ENCODE measurements around the gene LDHAL6B. TPM values are rescaled to one million over a fixed set of nuclear protein-coding genes. Genes with fewer than 3 reads are reported as not detected.

Gene LDHAL6B
- total RNA-seq, 1 donor from 2014 or later = not detected

- DNase-seq (ENCODE audit: low read depth) = no peak
- no peak overlapping the region for H3K27ac Mint-ChIP-seq (ENCODE audit: unreplicated experiment)
- H2AFZ ChIP-seq (ENCODE audit: low read depth, low read length) = no peak overlapping the region
- TF ChIP-seq EZH2 (IDR thresholded peaks at IDR 0.05; ENCODE audit: insufficient read depth, low read length) = no peak
- no peak for TF ChIP-seq CTCF (IDR thresholded peaks at IDR 0.05; ENCODE audit: insufficient read depth, low read depth, low read length)
- no peak overlapping the region for H3K4me2 ChIP-seq (ENCODE audit: low read length)
- H3K9me3 Mint-ChIP-seq (ENCODE audit: unreplicated experiment) = no peaks in the 10 kb centered on the region
- peaks cover 10% of the 10 kb centered on the region for H3K36me3 Mint-ChIP-seq (ENCODE audit: low read depth, unreplicated experiment)
- no peak for FAIRE-seq
- H3K9me3 ChIP-seq (ENCODE audit: insufficient read depth, low read depth, low read length) = no peaks in the 10 kb centered on the region
- H3K4me1 ChIP-seq (ENCODE audit: insufficient read depth, low read length) = no peaks in the 10 kb centered on the region
- peaks cover 23% of the 10 kb centered on the region for H4K20me1 ChIP-seq (ENCODE audit: insufficient read depth, low read length)
- no peak overlapping the region for H3K4me3 ChIP-seq (ENCODE audit: insufficient read depth, low read depth, low read length)
- H3K9ac ChIP-seq (ENCODE audit: low read length) = no peak overlapping the region
- H3K4me3 Mint-ChIP-seq (ENCODE audit: unreplicated experiment) = no peak overlapping the region
- H3K4me1 Mint-ChIP-seq (ENCODE audit: low read depth, unreplicated experiment) = peaks cover 3% of the 10 kb centered on the region
- H3K27ac ChIP-seq (ENCODE audit: low read depth, low read length) = no peak overlapping the region
- H3K27me3 Mint-ChIP-seq (ENCODE audit: low read depth, unreplicated experiment) = no peaks in the 10 kb centered on the region
- peaks cover 12% of the 10 kb centered on the region for H3K36me3 ChIP-seq (ENCODE audit: insufficient read depth, low read length)
- H3K79me2 ChIP-seq (ENCODE audit: insufficient read depth, low read length) = peaks cover 4% of the 10 kb centered on the region
- no peaks in the 10 kb centered on the region for H3K27me3 ChIP-seq (ENCODE audit: insufficient read depth, low read length)
These were observed 43.2 kb downstream of the LDHAL6B start for GRCh38 chr15:59249816-59250215.

DNA sequence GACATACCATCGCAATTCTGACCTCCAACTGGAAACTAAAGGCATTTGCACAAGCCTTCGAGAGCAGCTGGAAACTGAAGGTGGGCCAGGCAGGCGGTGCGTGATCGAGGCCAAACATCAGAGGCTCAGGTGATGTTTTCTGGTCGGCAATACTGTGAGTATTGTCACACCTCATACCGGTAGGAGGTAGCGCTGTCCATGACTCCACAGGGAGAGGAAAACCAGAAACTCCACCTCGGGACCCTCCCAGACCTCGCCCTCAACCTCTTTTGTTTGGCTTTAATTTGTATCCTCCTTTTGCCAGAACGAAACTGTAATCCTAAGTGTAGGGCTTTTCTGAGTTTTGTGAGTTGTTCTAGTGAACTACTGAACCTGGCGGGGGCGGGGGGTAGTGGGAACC, 43.6 kb downstream of the LDHAL6B start:
- Mint-ChIP-seq H3K9me3 (ENCODE audit: unreplicated experiment) (no peaks in the 10 kb centered on the region), H3K4me3 (ENCODE audit: unreplicated experiment) (no peak overlapping the region), H3K36me3 (ENCODE audit: low read depth, unreplicated experiment) (peaks cover 9% of the 10 kb centered on the region), H3K27ac (ENCODE audit: unreplicated experiment) (no peak overlapping the region), H3K4me1 (ENCODE audit: low read depth, unreplicated experiment) (peaks cover 3% of the 10 kb centered on the region), H3K27me3 (ENCODE audit: low read depth, unreplicated experiment) (no peaks in the 10 kb centered on the region)
- H3K27me3 ChIP-seq (ENCODE audit: insufficient read depth, low read length) = no peaks in the 10 kb centered on the region
- H3K4me1 ChIP-seq (ENCODE audit: insufficient read depth, low read length) = no peaks in the 10 kb centered on the region
- no peak overlapping the region for H3K27ac ChIP-seq (ENCODE audit: low read depth, low read length)
- no peak overlapping the region for H2AFZ ChIP-seq (ENCODE audit: low read depth, low read length)
- peaks cover 20% of the 10 kb centered on the region for H4K20me1 ChIP-seq (ENCODE audit: insufficient read depth, low read length)
- H3K79me2 ChIP-seq (ENCODE audit: insufficient read depth, low read length) = peaks cover 4% of the 10 kb centered on the region
- H3K36me3 ChIP-seq (ENCODE audit: insufficient read depth, low read length) = peaks cover 15% of the 10 kb centered on the region
- FAIRE-seq (no peak), DNase-seq (ENCODE audit: low read depth) (no peak)
- TF ChIP-seq CTCF (IDR thresholded peaks at IDR 0.05; ENCODE audit: insufficient read depth, low read depth, low read length) (no peak), EZH2 (IDR thresholded peaks at IDR 0.05; ENCODE audit: insufficient read depth, low read length) (no peak)
- H3K4me2 ChIP-seq (ENCODE audit: low read length) = no peak overlapping the region
- H3K4me3 ChIP-seq (ENCODE audit: insufficient read depth, low read depth, low read length) = no peak overlapping the region
- no peak overlapping the region for H3K9ac ChIP-seq (ENCODE audit: low read length)
- H3K9me3 ChIP-seq (ENCODE audit: insufficient read depth, low read depth, low read length) = no peaks in the 10 kb centered on the region

DNA sequence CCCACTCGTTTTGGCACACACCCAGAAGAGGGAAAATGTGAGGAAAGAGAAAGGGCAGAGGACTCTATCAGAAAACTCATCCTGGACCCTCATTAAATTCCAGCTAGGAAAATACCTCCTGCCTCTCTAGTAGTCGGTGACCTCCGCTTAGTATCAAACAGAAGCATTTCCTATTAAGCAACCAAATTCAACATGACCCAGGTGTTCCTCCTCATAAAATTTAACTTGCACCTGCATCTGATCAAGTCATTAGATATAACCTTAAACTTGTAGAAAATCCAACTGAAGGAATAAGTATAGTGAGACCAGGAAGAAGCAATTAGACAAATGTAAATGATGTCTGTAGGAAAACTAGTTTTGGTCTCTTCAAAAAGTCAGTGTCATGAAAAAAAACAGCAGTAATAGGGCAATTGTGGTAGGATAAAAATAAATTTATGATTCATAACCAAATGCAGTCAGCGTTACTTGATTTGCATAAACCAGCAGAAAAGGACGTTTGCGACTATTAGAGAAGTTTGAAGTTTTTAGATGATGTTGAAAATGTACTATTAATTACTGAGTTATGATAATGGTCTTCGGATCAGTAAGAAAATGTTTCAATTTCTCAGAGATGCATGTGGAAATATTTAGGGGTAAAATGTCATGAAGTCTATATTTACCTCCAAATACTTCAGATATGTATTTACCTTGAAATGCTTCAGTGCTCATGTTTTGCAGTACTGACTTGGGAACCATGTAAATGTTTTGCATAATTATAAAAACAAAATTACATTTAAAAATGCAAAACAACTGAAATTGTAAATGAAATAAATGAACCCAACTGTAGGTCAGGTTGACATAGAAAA, 44.6 kb downstream of the LDHAL6B start:
- peaks cover 9% of the 10 kb centered on the region for H3K36me3 Mint-ChIP-seq (ENCODE audit: low read depth, unreplicated experiment)
- peaks cover 3% of the 10 kb centered on the region for H3K4me1 Mint-ChIP-seq (ENCODE audit: low read depth, unreplicated experiment)
- no peak overlapping the region for H3K4me3 ChIP-seq (ENCODE audit: insufficient read depth, low read depth, low read length)
- H3K9me3 Mint-ChIP-seq (ENCODE audit: unreplicated experiment) = no peaks in the 10 kb centered on the region
- no peaks in the 10 kb centered on the region for H3K9me3 ChIP-seq (ENCODE audit: insufficient read depth, low read depth, low read length)
- H3K27ac Mint-ChIP-seq (ENCODE audit: unreplicated experiment) = no peak overlapping the region
- no peaks in the 10 kb centered on the region for H3K4me1 ChIP-seq (ENCODE audit: insufficient read depth, low read length)
- FAIRE-seq (no peak), DNase-seq (ENCODE audit: low read depth) (no peak)
- H3K27ac ChIP-seq (ENCODE audit: low read depth, low read length) = no peak overlapping the region
- H3K36me3 ChIP-seq (ENCODE audit: insufficient read depth, low read length) = peaks cover 23% of the 10 kb centered on the region
- no peak overlapping the region for H3K4me2 ChIP-seq (ENCODE audit: low read length)
- H3K27me3 ChIP-seq (ENCODE audit: insufficient read depth, low read length) = no peaks in the 10 kb centered on the region
- H3K79me2 ChIP-seq (ENCODE audit: insufficient read depth, low read length) = peaks cover 4% of the 10 kb centered on the region
- H3K4me3 Mint-ChIP-seq (ENCODE audit: unreplicated experiment) = no peak overlapping the region
- H3K9ac ChIP-seq (ENCODE audit: low read length) = no peak overlapping the region
- no peak for TF ChIP-seq EZH2 (IDR thresholded peaks at IDR 0.05; ENCODE audit: insufficient read depth, low read length)
- no peak for TF ChIP-seq CTCF (IDR thresholded peaks at IDR 0.05; ENCODE audit: insufficient read depth, low read depth, low read length)
- H3K27me3 Mint-ChIP-seq (ENCODE audit: low read depth, unreplicated experiment) = no peaks in the 10 kb centered on the region
- H4K20me1 ChIP-seq (ENCODE audit: insufficient read depth, low read length) = peaks cover 20% of the 10 kb centered on the region
- no peak overlapping the region for H2AFZ ChIP-seq (ENCODE audit: low read depth, low read length)
